DND-41 (cell line): ENCODE results near the gene GRM7.

Experiments
- CTCF ChIP-seq: IDR thresholded peaks from 2 replicates; pipeline ENCODE4 v1.5.1; 2012; ENCODE audit warnings: borderline replicate concordance, low read length, moderate library complexity, mild to moderate bottlenecking; ENCODE audit not compliant: poor library complexity, severe bottlenecking; ENCODE audit errors: extremely low read depth
- EZH2 ChIP-seq: IDR thresholded peaks from 3 replicates; pipeline ENCODE4 v1.6.1; 2012; ENCODE audit warnings: borderline replicate concordance, low read depth, mild to moderate bottlenecking, moderate library complexity, low read length, inconsistent platforms; ENCODE audit not compliant: severe bottlenecking

GRCh38 chr3:7658294-7658693 lies 797.4 kb downstream of the GRM7 start:
- TF ChIP-seq CTCF: no peak
- no peak for TF ChIP-seq EZH2
